T47D (cell line): ENCODE data around the gene RAB6B.
A peak's percentile ranks its signal among the peaks of the same experiment; 100 is the strongest.

Source experiments
- DNase-seq, 2 experiments: peaks; one replicate each; pipeline versions ENCODE4 v3.0.0 to v3.0.0-alpha.2; 2011 to 2012; ENCODE audit warnings: low read depth in 1 of 2, low spot score in 1 of 2
- JUND ChIP-seq: IDR thresholded peaks from 2 replicates; pipeline ENCODE4 v1.6.1; 2012; ENCODE audit warnings: low read depth
- in situ Hi-C: cut with HindIII; loops from 2 replicates; pipeline ENCODE4 v1.10.0; 2016; ENCODE audit warnings: low sequenced_read_pairs, low pct_unique_long_range_greater_than_20kb

The RAB6B gene

GRCh38 chr3:133828576-133829309, 66.9 kb downstream of the RAB6B start:
- in situ Hi-C loops = no loop called here

GRCh38 chr3:133827684-133828083, 68.0 kb downstream of the RAB6B start:
- TF ChIP-seq JUND = no peak
- no peak for DNase-seq
- in situ Hi-C loops = no loop called here

More at GRCh38 chr3:133828576-133829309, 66.9 kb downstream of the RAB6B start:
- no peak for DNase-seq
- no peak for TF ChIP-seq JUND

- DNase-seq = no peak
- in situ Hi-C loops = no loop called here
Measured at GRCh38 chr3:133827136-133827535, 68.5 kb downstream of the RAB6B start.

GRCh38 chr3:133825969-133826727, 69.5 kb downstream of the RAB6B start:
- no peak for TF ChIP-seq JUND
- in situ Hi-C loops = no loop called here
- DNase-seq = no peak

More at GRCh38 chr3:133827136-133827535, 68.5 kb downstream of the RAB6B start:
- TF ChIP-seq JUND = no peak

- no peak for DNase-seq
- no peak for TF ChIP-seq JUND
- in situ Hi-C loops = no loop called here
Measured at GRCh38 chr3:133824961-133825485, 70.7 kb downstream of the RAB6B start.

- DNase-seq = peak; percentile 30 to 82
- in situ Hi-C loops = no loop called here
- TF ChIP-seq JUND = no peak
Measured at GRCh38 chr3:133821767-133822638, 73.7 kb downstream of the RAB6B start.

GRCh38 chr3:133820889-133821675, 74.6 kb downstream of the RAB6B start:
- in situ Hi-C loops = no loop called here
- no peak for DNase-seq
- no peak for TF ChIP-seq JUND

- TF ChIP-seq JUND = no peak
- in situ Hi-C loops = no loop called here
- DNase-seq = no peak
Measured at GRCh38 chr3:133820129-133820528, 75.6 kb downstream of the RAB6B start.

- no peak for TF ChIP-seq JUND
- in situ Hi-C loops = no loop called here
- no peak for DNase-seq
Measured at GRCh38 chr3:133815386-133815785, 80.3 kb downstream of the RAB6B start.

GRCh38 chr3:133812872-133813271, 82.8 kb downstream of the RAB6B start:
- no peak for TF ChIP-seq JUND
- no peak for DNase-seq
- in situ Hi-C loops = no loop called here

- TF ChIP-seq JUND = no peak
- in situ Hi-C loops = no loop called here
Measured at GRCh38 chr3:133805702-133806475, 89.8 kb downstream of the RAB6B start, which contains the start of gene SRPRB. TSS of gene SRPRB (plus strand) at chr3:133805815. CDS start at chr3:133805849, 34 bp downstream.

More at GRCh38 chr3:133805702-133806475, 89.8 kb downstream of the RAB6B start, which contains the start of gene SRPRB:
- peak; percentile 95 for DNase-seq
